ENCODE measurements around the gene ZNF444.

GRCh38 chr19:56114778-56115110 lies 26.3 kb upstream of the ZNF444 start:
- TF ChIP-seq CTCF (IDR thresholded peaks at IDR 0.05 in 4 of 5, conservative IDR thresholded peaks at IDR 0.05 in 1 of 5) (no peak), POLR2A (IDR thresholded peaks at IDR 0.05) (no peak)

All from gastrocnemius medialis (tissue), 4 donors.